Stomach (tissue), 9 donors: ENCODE results near the gene MMD. TPM values are rescaled to one million over a fixed set of nuclear protein-coding genes. Genes with fewer than 3 reads are reported as not detected.

Source experiments
- DNase-seq, 2 donors: peaks; one replicate each; pipeline versions ENCODE4 v3.0.0 to v3.0.0-alpha.2; 2013 to 2019
- H3K27ac ChIP-seq, 5 donors: fragments of 200-600 bp in 4 of 5; sonication (generic) in 4 of 5; one replicate each; pipeline ENCODE4 v1.5.1; 2013 to 2019; ENCODE audit warnings: mild to moderate bottlenecking in 1 of 5, moderate library complexity in 1 of 5
- H3K27me3 ChIP-seq, 3 donors: fragments of 200-600 bp; sonication (generic); one replicate each; pipeline ENCODE4 v1.5.1; 2017 to 2019; ENCODE audit warnings: mixed run types in 1 of 3
- H3K36me3 ChIP-seq, 4 donors: fragments of 200-600 bp; sonication (generic); 1 replicate in 3 of 4; 2 replicates in 1 of 4; pipeline ENCODE4 v1.5.1; 2016 to 2019
- H3K4me1 ChIP-seq, 4 donors: fragments of 200-600 bp; sonication (generic); one replicate each; pipeline ENCODE4 v1.5.1; 2016 to 2019
- H3K4me3 ChIP-seq, 4 donors: fragments of 200-600 bp; sonication (generic) in 3 of 4; one replicate each; pipeline ENCODE4 v1.5.1; 2016 to 2019; ENCODE audit warnings: mild to moderate bottlenecking in 1 of 4
- H3K9me3 ChIP-seq, 4 donors: fragments of 200-600 bp; sonication (generic); one replicate each; pipeline ENCODE4 v1.5.1; 2016 to 2019
- EP300 ChIP-seq: sonication (generic); formaldehyde crosslinking; IDR thresholded peaks from one replicate; pipeline ENCODE4 v1.6.1; 2017; ENCODE audit warnings: antibody characterized with exemption
- POLR2A ChIP-seq, 4 donors: fragments of 450-650 bp; IDR thresholded peaks; one replicate each; pipeline ENCODE4 v1.6.1; 2016; ENCODE audit warnings: antibody characterized with exemption in 4 of 4, control low read depth in 2 of 4, mild to moderate bottlenecking in 1 of 4, moderate library complexity in 1 of 4
- POLR2AphosphoS5 ChIP-seq, 3 donors: sonication (generic); formaldehyde crosslinking; IDR thresholded peaks; one replicate each; pipeline ENCODE4 v1.6.1; 2016; ENCODE audit warnings: antibody characterized with exemption in 3 of 3
- WGBS, 5 donors: extraction: QIAGEN DNeasy Blood & Tissue Kit in 3 of 5; methylation state at CpG; one replicate each; pipeline versions ENCODE4 v1.1.5 to v1.1.7; 2013 to 2018; 5-methylcytosine and 5-hydroxymethylcytosine counted together
- intact Hi-C: fragments of 100-400 bp; cut with DNase I; formaldehyde crosslinking; loops from one replicate; pipeline ENCODE4 v1.15.1; 2023; ENCODE audit warnings: low total_unique reads
- polyA plus RNA-seq, 3 donors: library from polyadenylated mRNA; stranded (reverse); fragments of 200-250 nt; gene quantifications; one replicate each; pipeline ENCODE4 v1.2.3, GENCODE V29; 2013
- total RNA-seq, 5 donors: library from RNA; depleted of rRNA; stranded (reverse); fragments of >200 nt; gene quantifications; one replicate each; pipeline versions ENCODE4 v1.1.0 to v1.2.3, GENCODE V29; 2014 to 2016
- TF ChIP-seq, protein P1 (sequence below), 7 experiments: fragments of 450-650 bp in 4 of 7; fragments of 200-600 bp in 3 of 7; sonication (generic) in 3 of 7; IDR thresholded peaks; one replicate each; pipeline ENCODE4 v1.5.1; 2016 to 2019; ENCODE audit warnings: antibody characterized with exemption in 7 of 7, control low read depth in 2 of 7, mild to moderate bottlenecking in 1 of 7
- donor health status: healthy with polysubstance abuse.
- donor health status: Bipolar disorder and iron deficiency.
- donor health status: healthy.

Gene MMD
- total and polyA plus RNA-seq, 8 donors: 3.1 to 65.3 (median 12.5) TPM

DNA sequence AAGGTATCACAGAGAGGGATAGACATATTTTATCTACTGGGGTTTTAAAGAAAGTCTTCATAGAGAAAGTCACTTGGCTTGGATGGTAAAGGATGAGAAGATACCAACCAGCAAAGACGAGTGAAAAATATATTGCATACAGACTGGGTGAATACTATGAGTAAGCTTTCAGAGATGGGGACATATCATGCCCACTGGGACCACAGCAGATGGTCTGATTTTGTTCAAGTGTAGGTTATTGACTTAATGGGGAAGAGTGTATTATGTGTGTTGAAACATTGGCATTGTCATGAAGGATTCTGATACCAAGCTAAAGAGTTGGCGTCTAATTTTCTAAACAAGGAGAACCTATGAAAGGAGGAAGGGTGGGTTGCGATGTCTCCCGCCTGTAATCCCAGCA is 13.8 kb upstream of the MMD start:
- Histone ChIP-seq H3K27me3 (no peaks in the 10 kb centered on the region), H3K9me3 (no peaks in the 10 kb centered on the region), H3K4me1 (peaks cover 16 to 35% (median 31%) of the 10 kb centered on the region in 4 donors), H3K27ac (no peak overlapping the region), H3K4me3 (no peak overlapping the region), H3K36me3 (no peaks in the 10 kb centered on the region)
- intact Hi-C loops: no loop called here
- whole genome bisulfite sequencing, 5 donors: 71 to 88% (median 80%) methylated on average over 4 of the region's 4 CpGs
- TF ChIP-seq POLR2AphosphoS5 (IDR thresholded peaks at IDR 0.05) (no peak), EP300 (no peak), POLR2A (IDR thresholded peaks at IDR 0.05) (no peak)
- TF ChIP-seq, protein P1, sequence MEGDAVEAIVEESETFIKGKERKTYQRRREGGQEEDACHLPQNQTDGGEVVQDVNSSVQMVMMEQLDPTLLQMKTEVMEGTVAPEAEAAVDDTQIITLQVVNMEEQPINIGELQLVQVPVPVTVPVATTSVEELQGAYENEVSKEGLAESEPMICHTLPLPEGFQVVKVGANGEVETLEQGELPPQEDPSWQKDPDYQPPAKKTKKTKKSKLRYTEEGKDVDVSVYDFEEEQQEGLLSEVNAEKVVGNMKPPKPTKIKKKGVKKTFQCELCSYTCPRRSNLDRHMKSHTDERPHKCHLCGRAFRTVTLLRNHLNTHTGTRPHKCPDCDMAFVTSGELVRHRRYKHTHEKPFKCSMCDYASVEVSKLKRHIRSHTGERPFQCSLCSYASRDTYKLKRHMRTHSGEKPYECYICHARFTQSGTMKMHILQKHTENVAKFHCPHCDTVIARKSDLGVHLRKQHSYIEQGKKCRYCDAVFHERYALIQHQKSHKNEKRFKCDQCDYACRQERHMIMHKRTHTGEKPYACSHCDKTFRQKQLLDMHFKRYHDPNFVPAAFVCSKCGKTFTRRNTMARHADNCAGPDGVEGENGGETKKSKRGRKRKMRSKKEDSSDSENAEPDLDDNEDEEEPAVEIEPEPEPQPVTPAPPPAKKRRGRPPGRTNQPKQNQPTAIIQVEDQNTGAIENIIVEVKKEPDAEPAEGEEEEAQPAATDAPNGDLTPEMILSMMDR (IDR thresholded peaks at IDR 0.05): no peak
- no peak for DNase-seq

DNA sequence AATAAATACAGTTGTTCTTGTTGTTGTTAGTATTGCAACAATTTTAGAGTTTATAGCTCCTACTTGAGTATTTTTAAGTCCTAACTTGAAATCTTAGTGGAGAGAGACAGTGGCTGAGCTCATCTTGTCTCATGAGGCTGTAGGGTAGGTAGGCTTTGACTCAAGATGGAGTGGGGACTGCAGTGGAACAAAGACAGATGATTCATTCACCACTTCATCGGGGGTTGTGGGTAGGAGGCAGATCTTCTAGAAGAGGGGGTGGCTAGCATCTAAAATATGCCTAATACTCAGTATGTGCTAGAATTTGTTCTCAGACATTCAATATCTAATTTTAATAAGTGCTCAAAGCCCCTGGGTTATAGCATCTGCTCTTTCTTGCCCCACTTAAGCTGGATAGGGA is 13.1 kb upstream of the MMD start:
- Histone ChIP-seq H3K9me3 (no peaks in the 10 kb centered on the region), H3K4me1 (peaks cover 16 to 35% (median 31%) of the 10 kb centered on the region in 4 donors), H3K4me3 (no peak overlapping the region), H3K27me3 (no peaks in the 10 kb centered on the region), H3K27ac (peak overlapping the region in 2 of 5 donors; percentile 63 to 79), H3K36me3 (no peaks in the 10 kb centered on the region)
- 68 to 89% (median 74%) methylated on average over 1 of the region's 1 CpG for WGBS, 5 donors
- TF ChIP-seq POLR2A (IDR thresholded peaks at IDR 0.05) (no peak), POLR2AphosphoS5 (IDR thresholded peaks at IDR 0.05) (no peak), EP300 (no peak)
- TF ChIP-seq, protein P1 (IDR thresholded peaks at IDR 0.05): no peak
- intact Hi-C loops: no loop called here
- no peak for DNase-seq

DNA sequence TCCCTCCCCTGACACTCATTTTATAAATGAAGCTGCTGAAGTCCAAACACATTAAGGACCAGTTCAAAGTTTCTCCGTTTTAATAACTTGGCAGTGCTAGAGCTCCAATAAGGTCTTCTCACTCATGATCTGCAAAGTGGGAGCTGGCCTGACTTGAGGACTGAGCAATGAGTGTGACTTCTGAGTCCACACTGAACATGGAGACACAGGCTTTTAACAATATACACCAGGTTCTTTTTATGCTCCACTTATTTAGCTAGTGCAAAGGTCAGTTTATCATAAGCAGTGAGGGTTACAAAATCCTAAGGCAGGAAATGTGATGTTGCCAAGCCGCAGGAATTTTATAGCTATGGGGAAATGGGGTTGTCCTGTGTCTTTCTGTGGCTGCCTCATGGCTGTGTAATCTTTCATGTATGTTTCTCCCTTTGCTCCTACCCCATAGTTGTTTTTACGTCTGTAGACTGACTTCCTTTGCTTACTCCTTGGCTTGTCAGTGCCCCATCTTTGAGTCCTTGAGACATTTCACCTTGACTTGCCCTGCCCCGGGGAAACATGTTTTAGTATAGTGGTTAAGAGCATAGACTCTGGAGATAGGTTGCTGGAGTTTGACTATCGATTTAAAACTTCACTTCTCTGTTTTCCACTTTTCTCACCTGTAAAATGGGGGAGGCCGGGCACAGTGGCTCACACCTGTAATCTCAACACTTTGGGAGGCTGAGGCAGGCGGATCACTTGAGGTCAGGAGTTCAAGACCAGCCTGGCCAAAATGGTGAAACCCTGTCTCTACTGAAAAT is 12.2 kb upstream of the MMD start:
- H3K27ac ChIP-seq: peak overlapping the region; percentile 10 to 79 (median 63)
- peak; percentile 46 to 65 for DNase-seq
- 40 to 57% (median 52%) methylated on average over 7 of the region's 7 CpGs for WGBS, 5 donors

DNA sequence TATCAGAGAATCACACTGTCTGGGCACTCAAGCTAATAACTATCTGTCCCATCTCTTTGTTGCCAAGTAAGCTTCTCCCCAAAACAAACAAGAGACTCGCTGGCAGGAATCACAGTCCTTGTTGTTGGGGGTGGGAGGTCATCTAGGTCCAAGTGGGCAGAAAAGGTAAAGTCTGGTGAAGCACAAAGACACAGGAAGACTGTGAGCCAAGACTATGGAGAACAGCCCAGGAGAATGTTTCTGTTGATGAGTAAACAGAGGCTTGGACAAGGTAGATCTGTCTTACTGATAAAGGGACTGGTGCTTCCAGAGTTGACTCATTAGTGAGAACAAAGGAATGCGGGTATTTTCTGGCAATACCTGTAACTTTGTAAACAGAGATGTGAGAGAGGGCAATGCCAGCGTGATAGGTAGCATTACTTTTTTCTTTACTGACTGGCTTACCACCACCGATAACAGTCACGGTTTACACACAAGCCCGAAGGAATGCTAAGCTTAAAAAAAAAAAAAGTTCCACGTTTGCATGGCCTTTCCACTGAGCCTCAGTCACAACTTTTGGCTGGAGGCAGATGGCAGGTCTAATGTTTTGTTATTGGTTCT is 11.5 kb upstream of the MMD start:
- TF ChIP-seq POLR2A (IDR thresholded peaks at IDR 0.05) (no peak), POLR2AphosphoS5 (IDR thresholded peaks at IDR 0.05) (peak in 2 of 3 donors; percentile 47 to 51)
- Histone ChIP-seq H3K4me1 (peaks cover 16 to 35% (median 31%) of the 10 kb centered on the region in 4 donors), H3K27me3 (no peaks in the 10 kb centered on the region), H3K27ac (peak overlapping the region in 4 of 5 donors; percentile 63 to 79 (median 66)), H3K9me3 (no peaks in the 10 kb centered on the region), H3K4me3 (no peak overlapping the region), H3K36me3 (no peaks in the 10 kb centered on the region)
- no peak for DNase-seq
- WGBS, 5 donors: 20 to 41% (median 27%) methylated on average over 7 of the region's 7 CpGs
- intact Hi-C loops: no loop called here

More for the DNA sequence above, 12.2 kb upstream of the MMD start:
- Histone ChIP-seq H3K27me3 (no peaks in the 10 kb centered on the region), H3K4me1 (peaks cover 16 to 35% (median 31%) of the 10 kb centered on the region in 4 donors), H3K36me3 (no peaks in the 10 kb centered on the region), H3K4me3 (no peak overlapping the region), H3K9me3 (no peaks in the 10 kb centered on the region)
- intact Hi-C loops: no loop called here
- TF ChIP-seq EP300: no peak
- peak; percentile 38 to 73 (median 71) for TF ChIP-seq POLR2AphosphoS5 (IDR thresholded peaks at IDR 0.05)
- no peak for TF ChIP-seq POLR2A (IDR thresholded peaks at IDR 0.05)
- TF ChIP-seq, protein P1 (IDR thresholded peaks at IDR 0.05): no peak
